ENCODE results near the gene POLR2M.

The POLR2M gene

GRCh38 chr15:57741089-57741488 lies 34.6 kb downstream of the POLR2M start:
- DNase-seq (ENCODE audit: low read depth), result no peak

- DNase-seq (ENCODE audit: low read depth), result no peak
Measured at GRCh38 chr15:57743424-57743823, 36.9 kb downstream of the POLR2M start.

GRCh38 chr15:57746786-57747185 lies 40.3 kb downstream of the POLR2M start:
- no peak for DNase-seq (ENCODE audit: low read depth)

- DNase-seq (ENCODE audit: low read depth), result no peak
Measured at GRCh38 chr15:57747206-57747896, 40.8 kb downstream of the POLR2M start.

GRCh38 chr15:57751177-57751800 lies 44.8 kb downstream of the POLR2M start:
- DNase-seq (ENCODE audit: low read depth), result no peak

- no peak for DNase-seq (ENCODE audit: low read depth)
Measured at GRCh38 chr15:57752436-57752835, 45.9 kb downstream of the POLR2M start.

GRCh38 chr15:57752840-57753239 lies 46.3 kb downstream of the POLR2M start:
- DNase-seq (ENCODE audit: low read depth), result no peak

GRCh38 chr15:57756466-57756865 lies 50.0 kb downstream of the POLR2M start:
- DNase-seq (ENCODE audit: low read depth), result no peak

GRCh38 chr15:57758560-57758959 lies 52.0 kb downstream of the POLR2M start:
- DNase-seq (ENCODE audit: low read depth), result no peak

GRCh38 chr15:57761562-57761961 lies 55.0 kb downstream of the POLR2M start:
- DNase-seq (ENCODE audit: low read depth), result no peak

GRCh38 chr15:57762302-57762701 lies 55.8 kb downstream of the POLR2M start:
- no peak for DNase-seq (ENCODE audit: low read depth)

GRCh38 chr15:57763176-57763964 lies 56.9 kb downstream of the POLR2M start:
- DNase-seq (ENCODE audit: low read depth), result no peak

Measured in stimulated activated CD8-positive, alpha-beta memory T cell treated with anti-CD3 and anti-CD28 coated beads, Interleukin-7, amount 100 ng/mL, for 24 hours (primary cell).